Stimulated activated CD8-positive, alpha-beta memory T cell treated with anti-CD3 and anti-CD28 coated beads, Interleukin-15, amount 100 ng/mL, for 1 hour (primary cell): ENCODE results near the gene NF1.
"Not testable (repeated sequence)": the region's sequence is repeated elsewhere in the genome, so short reads cannot be mapped to it uniquely, and the experiment has no call there.

Experiments
- DNase-seq: peaks from one replicate; pipeline ENCODE4 v3.0.0-alpha.2; 2020; ENCODE audit warnings: low read depth

Gene NF1

DNA sequence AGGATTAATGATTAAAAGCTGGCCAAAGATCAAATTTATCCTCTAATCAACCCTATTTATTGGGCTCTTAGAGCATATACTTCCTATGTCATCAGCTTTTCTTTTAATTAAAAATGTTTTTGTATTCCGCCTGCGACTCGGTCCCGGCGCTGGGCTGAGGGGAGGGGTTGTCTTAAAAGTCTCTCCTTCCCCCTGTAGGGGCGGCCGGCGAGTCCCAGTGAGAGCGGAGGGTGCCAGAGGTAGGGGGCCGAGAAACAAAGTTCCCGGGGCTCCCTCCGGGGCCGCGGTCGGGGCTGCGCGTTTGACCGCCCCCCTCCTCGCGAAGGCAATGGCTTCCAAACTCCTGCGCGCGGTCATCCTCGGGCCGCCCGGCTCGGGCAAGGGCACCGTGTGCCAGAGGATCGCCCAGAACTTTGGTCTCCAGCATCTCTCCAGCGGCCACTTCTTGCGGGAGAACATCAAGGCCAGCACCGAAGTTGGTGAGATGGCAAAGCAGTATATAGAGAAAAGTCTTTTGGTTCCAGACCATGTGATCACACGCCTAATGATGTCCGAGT is 250.5 kb downstream of the NF1 start:
- DNase-seq, result not testable (repeated sequence)

- no peak for DNase-seq
Observed at GRCh38 chr17:31349454-31349853, 254.7 kb downstream of the NF1 start.

- DNase-seq, result no peak
Observed at GRCh38 chr17:31355935-31356334, 261.2 kb downstream of the NF1 start.

- DNase-seq, result no peak
Observed at GRCh38 chr17:31357091-31357490, 262.3 kb downstream of the NF1 start.

DNA sequence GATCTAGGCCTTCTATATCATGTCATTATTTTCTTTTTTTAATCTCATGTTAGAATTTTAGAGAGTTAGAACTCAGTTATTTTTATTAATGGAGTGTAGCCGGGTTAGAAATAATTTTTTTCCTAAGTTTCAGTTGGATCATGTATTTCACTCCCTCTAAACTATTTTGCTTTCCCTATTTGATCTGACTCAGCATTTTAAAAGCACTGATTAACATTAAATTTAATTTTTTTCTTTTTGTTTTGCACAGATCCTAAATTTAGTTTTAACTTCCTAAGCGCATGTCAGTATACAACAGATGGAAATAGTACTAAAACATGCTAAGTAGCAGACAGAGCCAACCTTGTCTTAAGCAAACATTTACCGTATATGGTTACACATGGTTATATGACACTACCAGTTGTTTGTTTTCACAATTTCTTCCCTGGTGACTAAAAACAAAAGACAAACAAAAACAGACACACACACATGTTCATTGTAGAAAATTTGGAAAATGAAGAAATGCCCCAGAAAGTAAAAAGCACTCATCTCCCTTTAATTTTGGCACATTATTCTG is 263.1 kb downstream of the NF1 start:
- DNase-seq, result no peak

DNA sequence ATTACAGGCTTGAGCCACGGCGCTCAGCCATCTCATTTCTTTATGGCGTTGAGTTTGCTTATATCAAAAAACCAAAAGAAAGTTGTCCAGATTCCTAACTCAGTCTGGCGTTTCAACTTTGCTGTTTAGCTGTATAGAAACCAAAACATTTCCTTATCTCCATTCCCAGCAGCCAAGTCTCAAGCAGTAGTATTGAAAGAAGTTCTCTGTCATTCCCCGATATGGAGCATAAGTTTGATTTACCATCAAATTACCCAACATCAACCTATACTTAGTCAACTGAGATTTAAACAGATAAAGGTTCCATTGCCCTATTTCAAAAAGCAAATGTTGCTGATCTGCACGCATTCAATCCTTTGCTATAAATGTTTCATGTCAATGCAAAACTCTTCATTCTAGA is 269.2 kb downstream of the NF1 start:
- no peak for DNase-seq

DNA sequence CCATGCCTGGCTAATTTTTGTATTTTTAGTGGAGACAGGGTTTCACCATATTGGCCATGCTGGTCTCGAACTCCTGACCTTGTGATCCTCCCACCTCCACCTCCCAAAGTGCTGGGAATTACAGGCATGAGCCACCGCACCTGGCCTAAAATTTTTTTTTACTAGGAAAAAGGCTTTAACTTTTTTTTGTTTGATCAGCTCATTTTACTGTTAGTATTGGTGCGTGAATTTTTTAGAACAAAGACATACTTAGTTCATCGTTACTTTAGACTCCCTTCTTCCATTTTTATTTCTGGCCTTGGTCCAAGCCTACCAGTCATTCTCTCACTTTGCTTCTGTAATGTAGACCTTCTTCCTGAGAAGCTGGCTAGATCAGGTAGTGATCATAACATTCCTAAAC is 271.3 kb downstream of the NF1 start:
- DNase-seq, result no peak

DNA sequence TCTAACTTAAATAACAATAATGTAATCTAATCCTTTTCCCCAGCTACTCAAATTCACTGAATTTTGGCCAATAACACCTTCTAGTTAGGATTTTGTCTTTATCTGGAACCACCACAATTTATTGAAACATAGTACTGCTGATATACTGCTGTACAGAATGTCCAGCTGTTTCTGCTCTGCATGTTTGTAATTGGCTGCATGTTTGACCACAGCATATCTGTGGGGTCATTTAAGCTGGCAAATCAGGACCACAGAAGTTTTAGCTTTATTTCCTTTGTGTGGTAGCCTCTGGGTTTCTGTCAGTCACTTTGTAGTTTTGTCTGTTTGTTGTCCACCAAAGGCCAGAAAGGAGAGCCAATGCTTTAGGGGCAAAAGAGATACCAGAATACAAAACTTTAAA is 274.5 kb downstream of the NF1 start:
- no peak for DNase-seq

- no peak for DNase-seq
Observed at GRCh38 chr17:31371511-31372097, 276.8 kb downstream of the NF1 start.

- DNase-seq, result no peak
Observed at GRCh38 chr17:31373150-31374093, 278.6 kb downstream of the NF1 start.

GRCh38 chr17:31374094-31374447 is 279.3 kb downstream of the NF1 start:
- DNase-seq, result no peak

DNA sequence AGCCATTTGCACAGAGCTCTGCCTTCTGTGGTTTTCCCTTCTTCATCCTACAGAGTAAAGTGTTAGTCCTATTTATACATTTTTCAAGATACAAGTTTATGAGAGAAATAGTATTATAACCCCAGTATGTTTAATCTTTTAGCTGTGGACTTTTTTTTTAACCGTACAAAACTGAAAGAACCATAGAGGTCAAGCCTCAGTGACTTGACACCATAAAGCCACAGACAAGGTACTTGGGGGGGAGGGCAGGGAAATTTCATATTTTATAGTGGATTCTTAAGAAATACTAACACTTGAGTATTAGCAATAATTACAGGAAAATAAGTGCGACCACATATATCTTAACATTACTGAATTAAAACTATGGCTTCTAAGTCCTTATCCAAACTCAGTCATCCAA is 279.7 kb downstream of the NF1 start:
- DNase-seq, result no peak

GRCh38 chr17:31378638-31379037 is 283.9 kb downstream of the NF1 start:
- DNase-seq, result no peak

DNA sequence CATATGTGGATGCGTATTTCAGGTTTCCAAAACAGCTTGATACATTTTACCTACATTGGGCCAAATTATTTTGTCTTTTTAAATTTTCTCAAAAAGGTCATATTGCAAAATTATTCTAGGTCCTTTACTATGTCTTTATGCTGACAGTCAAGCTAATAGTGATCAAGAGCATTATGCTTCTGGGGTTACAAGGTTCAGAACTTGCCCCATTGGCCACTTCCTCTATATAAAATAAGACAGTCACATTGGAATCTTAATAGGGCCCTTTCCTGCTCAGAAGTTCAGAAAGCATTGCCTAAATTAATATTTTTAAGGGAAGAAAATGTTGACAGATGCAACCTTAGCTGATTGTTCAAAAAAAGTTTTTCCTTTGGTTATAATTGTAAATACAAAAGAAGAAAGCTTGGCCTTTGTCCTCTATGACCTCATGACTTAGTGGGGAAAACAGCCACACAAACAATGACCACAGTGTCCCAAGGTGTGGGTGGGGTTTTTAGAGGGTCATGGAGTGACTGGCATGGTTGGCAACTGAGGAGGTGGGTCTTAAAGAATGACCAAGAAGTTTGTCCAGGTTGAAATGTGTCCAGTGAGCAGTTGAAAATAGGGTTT is 284.9 kb downstream of the NF1 start:
- DNase-seq, result no peak

GRCh38 chr17:31381165-31381668 is 286.4 kb downstream of the NF1 start:
- no peak for DNase-seq

DNA sequence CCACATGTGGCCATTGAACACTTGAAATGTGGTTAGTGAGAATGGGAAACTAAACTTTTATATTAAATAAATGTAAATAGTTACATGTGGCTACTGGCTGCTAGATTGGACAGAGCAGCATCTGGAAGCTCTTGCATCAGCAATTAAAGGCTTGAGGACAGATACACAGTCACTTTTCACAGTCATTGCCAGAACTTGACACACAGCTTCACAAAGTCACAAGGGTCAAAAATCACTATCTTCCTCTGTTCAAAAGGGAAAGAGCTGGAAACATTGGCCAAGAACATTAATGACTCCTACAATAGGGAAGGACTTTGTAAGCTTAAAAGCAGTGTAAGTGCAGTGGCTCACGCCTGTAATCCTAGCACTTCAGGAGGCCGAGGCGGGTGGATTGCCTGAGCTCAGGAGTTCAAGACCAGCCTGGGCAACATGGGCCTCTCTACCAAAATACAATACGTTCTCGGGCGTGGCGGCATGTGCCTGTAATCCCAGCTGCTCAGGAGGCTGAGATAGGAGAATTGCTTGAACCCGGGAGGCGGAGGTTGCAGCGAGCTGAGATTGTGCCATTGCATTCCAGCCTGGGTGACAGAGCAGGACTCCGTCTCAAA is 288.0 kb downstream of the NF1 start:
- DNase-seq, result not testable (repeated sequence)

DNA sequence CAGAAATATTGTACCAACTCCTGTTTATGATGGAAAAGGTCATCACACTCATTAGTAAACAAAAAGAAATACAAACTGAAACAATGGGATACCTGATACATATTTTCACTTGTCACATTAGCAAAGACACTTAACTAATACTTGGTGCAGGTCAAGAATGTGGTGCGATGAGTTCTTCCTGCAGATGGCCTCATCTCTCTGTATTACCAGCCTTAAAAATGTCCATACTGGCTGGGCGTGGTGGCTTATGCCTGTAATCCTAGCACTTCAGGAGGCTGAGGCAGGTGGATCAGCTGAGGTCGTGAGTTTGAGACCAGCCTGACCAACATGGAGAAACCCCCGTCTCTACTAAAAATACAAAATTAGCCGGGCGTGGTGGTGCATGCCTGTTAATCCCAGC is 288.7 kb downstream of the NF1 start:
- DNase-seq, result not testable (repeated sequence)

GRCh38 chr17:31385428-31386285 is 290.9 kb downstream of the NF1 start:
- DNase-seq, result no peak

DNA sequence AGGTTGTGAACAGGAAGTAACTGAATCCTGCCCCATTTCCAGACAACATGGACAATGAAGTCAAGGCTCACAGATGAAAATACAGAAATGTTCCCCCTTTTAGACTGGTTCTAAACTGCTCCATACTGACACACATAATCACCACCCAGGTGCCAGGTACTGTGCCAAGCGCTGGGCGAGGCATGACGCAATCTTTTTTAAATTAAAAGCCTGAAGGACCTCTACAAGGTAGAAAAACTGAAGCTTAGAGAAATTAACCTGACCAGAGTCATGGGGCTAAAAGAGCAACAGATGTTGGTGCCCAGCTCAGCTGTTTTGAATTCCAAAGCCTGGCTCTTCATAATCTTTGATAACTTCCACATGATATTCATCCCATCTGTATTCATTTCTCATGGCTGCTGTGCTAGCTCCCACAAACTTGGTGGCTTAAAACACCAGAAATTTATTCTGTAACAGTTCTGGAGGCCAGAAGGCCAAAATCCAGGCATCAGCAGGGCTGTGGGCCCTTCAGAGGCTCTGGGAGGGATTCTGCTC is 291.8 kb downstream of the NF1 start:
- no peak for DNase-seq

DNA sequence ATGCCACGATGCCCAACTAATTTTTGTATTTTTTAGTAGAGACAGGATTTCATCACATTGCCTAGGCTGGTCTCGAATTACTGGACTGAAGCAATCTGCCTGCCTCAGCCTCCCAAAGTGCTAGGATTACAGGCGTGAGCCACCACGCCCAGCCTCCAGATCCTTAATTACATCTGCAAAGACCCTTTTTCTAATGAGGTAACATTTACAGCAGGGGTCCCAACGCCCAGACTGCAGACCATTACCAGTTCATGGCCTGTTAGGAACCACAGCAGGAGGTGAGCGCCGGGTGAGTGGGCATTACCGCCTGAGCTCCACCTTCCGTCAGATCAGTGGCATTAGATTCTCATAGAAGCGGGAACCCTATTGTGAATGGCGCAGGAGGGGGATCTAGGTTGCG is 292.7 kb downstream of the NF1 start:
- no peak for DNase-seq

- no peak for DNase-seq
Observed at GRCh38 chr17:31388351-31388750, 293.6 kb downstream of the NF1 start.
